Activated B cell treated with CpG ODN at 0.5 μM for 24 hours (primary cell): ENCODE data around the gene TMEM120B. TPM values are rescaled to one million over a fixed set of nuclear protein-coding genes. Genes with fewer than 3 reads are reported as not detected.
"Not testable (repeated sequence)": the region's sequence is repeated elsewhere in the genome, so short reads cannot be mapped to it uniquely, and the experiment has no call there.

Experiments
- ATAC-seq: fragments of 200-7000 bp; cut with Tn5 transposase; one replicate; pipeline ENCODE4 v1.10.0; 2021; ENCODE audit warnings: low read depth, mild to moderate bottlenecking, moderate library complexity
- CTCF ChIA-PET: fragments of 350-600 bp; sonication (Branson Sonifier 250); formaldehyde crosslinking; loops from one replicate; lab custom pipeline; 2021; ENCODE audit warnings: antibody characterized with exemption; lab: Charles Lee
- POLR2A ChIA-PET: fragments of 350-600 bp; sonication (Branson Sonifier 250); formaldehyde crosslinking; loops from one replicate; lab custom pipeline; 2021; ENCODE audit warnings: antibody characterized with exemption; lab: Charles Lee
- DNase-seq: peaks from one replicate; pipeline ENCODE4 v3.0.0; 2022
- H3K27ac Mint-ChIP-seq: one replicate; pipeline ENCODE4 v1.8.0; 2020; ENCODE audit warnings: mixed read lengths
- H3K27me3 Mint-ChIP-seq: one replicate; pipeline ENCODE4 v1.8.0; 2021; ENCODE audit warnings: mixed read lengths
- H3K36me3 Mint-ChIP-seq: one replicate; pipeline ENCODE4 v1.8.0; 2021; ENCODE audit warnings: low read depth, mixed read lengths
- H3K4me1 Mint-ChIP-seq: one replicate; pipeline ENCODE4 v1.8.0; 2021; ENCODE audit warnings: mixed read lengths
- H3K4me3 Mint-ChIP-seq: one replicate; pipeline ENCODE4 v1.8.0; 2020; ENCODE audit warnings: mild to moderate bottlenecking, mixed read lengths
- H3K9me3 Mint-ChIP-seq: one replicate; pipeline ENCODE4 v1.8.0; 2020; ENCODE audit warnings: mixed read lengths
- CTCF ChIP-seq: fragments of 200-600 bp; IDR thresholded peaks from one replicate; pipeline ENCODE4 v1.8.0; 2022; ENCODE audit warnings: antibody characterized with exemption, mild to moderate bottlenecking
- intact Hi-C: fragments of 100-400 bp; cut with micrococcal nuclease; formaldehyde crosslinking; loops from one replicate; pipeline ENCODE4 v1.15.1; 2024
- total RNA-seq: library from RNA; stranded (reverse); gene quantifications from 2 replicates; pipeline ENCODE4 v1.2.3, GENCODE V29; 2022

The TMEM120B gene
- total RNA-seq, 1 donor from 2014 or later = 8.3 TPM

GRCh38 chr12:121713793-121714192 is 1.2 kb downstream of the TMEM120B start:
- CTCF ChIA-PET = no interaction called here

DNA sequence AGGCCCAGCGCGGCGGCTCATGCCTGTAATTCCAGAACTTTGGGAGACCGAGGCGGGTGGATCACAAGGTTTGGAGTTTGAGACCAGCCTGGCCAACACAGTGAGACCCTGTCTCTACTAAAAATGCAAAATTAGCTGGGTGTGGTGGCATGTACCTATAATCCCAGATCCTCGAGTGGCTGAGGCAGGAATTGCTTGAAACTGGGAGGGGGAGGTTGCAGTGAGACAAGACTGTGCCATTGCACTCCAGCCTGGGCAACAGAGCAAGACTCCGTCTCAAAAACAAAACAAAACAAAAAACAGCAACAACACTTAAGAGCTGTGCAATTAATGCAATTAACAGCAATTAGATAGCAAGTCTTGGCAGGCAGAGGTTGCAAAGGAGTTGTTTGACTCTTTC is 2.5 kb downstream of the TMEM120B start:
- H3K36me3 Mint-ChIP-seq, H3K27ac Mint-ChIP-seq, H3K9me3 Mint-ChIP-seq, POLR2A ChIA-PET, ATAC-seq, CTCF ChIA-PET, intact Hi-C loops, H3K27me3 Mint-ChIP-seq, H3K4me3 Mint-ChIP-seq, DNase-seq: not testable (repeated sequence)
- peaks cover 22% of the 10 kb centered on the region for H3K4me1 Mint-ChIP-seq

More at GRCh38 chr12:121713793-121714192, 1.2 kb downstream of the TMEM120B start:
- ATAC-seq (no peak), DNase-seq (no peak)
- no peaks in the 10 kb centered on the region for H3K9me3 Mint-ChIP-seq
- peaks cover 29% of the 10 kb centered on the region for H3K4me1 Mint-ChIP-seq
- TF ChIP-seq CTCF = no peak
- intact Hi-C loops = loop anchor here (1.0 kb wide), 1 partner anchor 60 kb away; no protein-coding TSS in a partner anchor
- POLR2A ChIA-PET = interaction anchor here (0.6 to 1.0 kb wide), 3 partner anchors 94 to 512 kb away, joined by 3 to 6 read pairs (median 3); partner anchors contain the start of gene DIABLO
- H3K27ac Mint-ChIP-seq = no peak overlapping the region
- H3K27me3 Mint-ChIP-seq = no peaks in the 10 kb centered on the region
- peak overlapping the region; percentile 97 for H3K4me3 Mint-ChIP-seq
- peaks cover 7% of the 10 kb centered on the region for H3K36me3 Mint-ChIP-seq

GRCh38 chr12:121715862-121716435 is 3.4 kb downstream of the TMEM120B start:
- H3K27ac Mint-ChIP-seq = no peak overlapping the region
- no peak for ATAC-seq
- no peaks in the 10 kb centered on the region for H3K9me3 Mint-ChIP-seq
- peaks cover 20% of the 10 kb centered on the region for H3K4me1 Mint-ChIP-seq
- CTCF ChIA-PET = no interaction called here
- no peak for TF ChIP-seq CTCF
- peaks cover 7% of the 10 kb centered on the region for H3K36me3 Mint-ChIP-seq
- POLR2A ChIA-PET = interaction anchor here (0.6 to 0.7 kb wide), 3 partner anchors 23 to 179 kb away, joined by 3 to 4 read pairs (median 4); no protein-coding TSS in a partner anchor
- no peaks in the 10 kb centered on the region for H3K27me3 Mint-ChIP-seq
- no peak for DNase-seq
- intact Hi-C loops = no loop called here
- H3K4me3 Mint-ChIP-seq = no peak overlapping the region

DNA sequence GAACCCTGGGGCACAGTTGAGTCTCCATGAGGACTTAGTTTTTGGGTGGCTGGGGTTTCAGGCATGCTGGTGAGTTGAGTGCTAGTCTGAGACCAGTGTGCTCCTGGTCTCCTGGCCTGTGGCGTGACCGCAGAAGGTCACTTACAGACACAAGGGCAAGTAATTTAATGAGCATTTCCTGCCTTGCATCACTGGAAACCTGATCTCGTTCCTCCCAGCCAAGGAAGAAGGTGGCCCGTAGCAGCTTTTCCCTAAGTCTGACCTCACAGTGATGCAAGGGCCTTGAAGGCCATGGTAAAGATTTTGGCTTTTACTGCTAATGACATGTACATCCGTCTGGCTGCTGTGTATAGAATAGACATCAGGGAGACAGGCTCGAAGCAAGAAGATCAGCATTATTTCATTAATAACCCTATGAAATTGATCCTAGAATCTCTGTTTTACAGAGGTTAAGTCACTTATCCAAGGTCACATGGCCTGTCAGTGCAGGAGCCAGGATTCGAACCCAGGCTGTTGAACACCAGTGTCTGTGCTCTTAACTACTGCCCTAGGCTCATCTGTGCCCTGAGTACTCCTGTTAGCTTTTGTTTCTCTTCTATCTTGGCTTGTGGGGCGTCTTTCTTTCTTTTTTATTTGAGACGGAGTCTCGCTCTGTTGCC is 4.6 kb downstream of the TMEM120B start:
- Mint-ChIP-seq H3K4me1 (peaks cover 11% of the 10 kb centered on the region), H3K4me3 (no peak overlapping the region), H3K9me3 (no peaks in the 10 kb centered on the region), H3K27ac (no peak overlapping the region), H3K36me3 (peaks cover 5% of the 10 kb centered on the region), H3K27me3 (no peaks in the 10 kb centered on the region)
- POLR2A ChIA-PET = interaction anchor here (0.6 kb wide), 1 partner anchor 508 kb away, joined by 3 read pairs; no protein-coding TSS in a partner anchor
- TF ChIP-seq CTCF = no peak
- ATAC-seq (no peak), DNase-seq (no peak)
- intact Hi-C loops = no loop called here
- CTCF ChIA-PET = interaction anchor here (1.5 kb wide), 1 partner anchor 78 kb away, joined by 3 read pairs; no protein-coding TSS in a partner anchor

DNA sequence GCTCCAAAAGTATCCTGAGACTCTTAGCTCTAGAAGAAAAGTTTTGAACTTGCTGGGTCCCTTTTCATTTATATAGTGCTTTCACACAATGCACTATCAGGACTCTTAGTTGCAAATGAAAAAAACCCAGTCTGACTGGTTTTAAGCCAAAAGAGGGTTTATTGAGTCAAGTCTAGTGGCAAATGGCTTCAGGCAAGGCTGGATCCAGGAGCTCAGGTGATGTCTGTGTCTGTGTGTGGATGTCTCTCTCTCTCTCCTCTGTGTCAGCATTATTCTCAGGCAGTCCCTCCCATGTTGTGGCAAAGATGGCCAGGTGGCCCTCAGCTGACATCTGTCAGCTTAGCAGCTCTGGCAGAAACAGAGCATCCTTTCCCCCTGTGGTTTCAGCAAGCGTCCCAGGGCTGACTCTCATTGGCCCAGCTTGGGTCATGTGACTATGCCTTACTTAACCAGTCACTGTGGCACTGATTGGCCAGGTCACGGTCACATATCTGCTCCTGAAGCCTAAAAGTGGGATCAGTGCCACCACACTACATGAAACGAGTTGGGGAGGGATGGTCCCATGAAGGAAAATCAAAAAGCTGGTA is 6.2 kb downstream of the TMEM120B start:
- TF ChIP-seq CTCF = no peak
- peaks cover 2% of the 10 kb centered on the region for H3K36me3 Mint-ChIP-seq
- ChIA-PET POLR2A (interaction anchor here (0.5 kb wide), 1 partner anchor 1518 kb away, joined by 4 read pairs; the partner anchor contains the start of gene RPLP0), CTCF (interaction anchor here (0.7 to 1.5 kb wide), 2 partner anchors 76 to 93 kb away, joined by 3 read pairs; no protein-coding TSS in a partner anchor)
- no peak overlapping the region for H3K4me3 Mint-ChIP-seq
- ATAC-seq (no peak), DNase-seq (no peak)
- no peaks in the 10 kb centered on the region for H3K9me3 Mint-ChIP-seq
- H3K4me1 Mint-ChIP-seq = peaks cover 3% of the 10 kb centered on the region
- no peaks in the 10 kb centered on the region for H3K27me3 Mint-ChIP-seq
- no peak overlapping the region for H3K27ac Mint-ChIP-seq
- intact Hi-C loops = no loop called here
